Right cardiac atrium (tissue), 5 donors: ENCODE data around the gene DNAJC13. TPM values are rescaled to one million over a fixed set of nuclear protein-coding genes. Genes with fewer than 3 reads are reported as not detected.
A peak's percentile ranks its signal among the peaks of the same experiment; 100 is the strongest.
"Not testable (repeated sequence)": the region's sequence is repeated elsewhere in the genome, so short reads cannot be mapped to it uniquely, and the experiment has no call there.

Experiments used
- ATAC-seq, 2 donors: fragments of 200-7000 bp; cut with Tn5 transposase; one replicate each; pipeline versions ENCODE4 v1.8.0 to v1.9.1; 2020; ENCODE audit warnings: moderate library complexity in 2 of 2, mild to moderate bottlenecking in 1 of 2
- DNase-seq, 3 donors: peaks; one replicate each; pipeline ENCODE4 v3.0.0-alpha.2; 2020
- H3K27ac ChIP-seq: one replicate; pipeline ENCODE4 v1.5.1; 2013; ENCODE audit warnings: mild to moderate bottlenecking, low read length, control low read depth, moderate library complexity
- H3K27me3 ChIP-seq: one replicate; pipeline ENCODE4 v1.6.1; 2013; ENCODE audit not compliant: control insufficient read depth, insufficient read depth
- H3K4me1 ChIP-seq: one replicate; pipeline ENCODE4 v1.6.1; 2013; ENCODE audit warnings: low read length; ENCODE audit not compliant: control insufficient read depth, insufficient read depth
- H3K4me3 ChIP-seq: one replicate; pipeline ENCODE4 v1.5.1; 2013; ENCODE audit warnings: low read length, control low read depth
- H3K9me3 ChIP-seq: one replicate; pipeline ENCODE4 v1.6.1; 2013; ENCODE audit warnings: low read length; ENCODE audit not compliant: control insufficient read depth
- WGBS: extraction: QIAGEN DNeasy Blood & Tissue Kit; methylation state at CpG from one replicate; pipeline ENCODE4 v1.1.7; 2013; 5-methylcytosine and 5-hydroxymethylcytosine counted together
- intact Hi-C, 4 donors: fragments of 100-400 bp; cut with DNase I; formaldehyde crosslinking; loops; one replicate each; pipeline versions ENCODE4 v1.11.0 to v1.14.0; 2022 to 2023
- polyA plus RNA-seq: library from polyadenylated mRNA; stranded (reverse); fragments of 200-250 nt; gene quantifications from one replicate; pipeline ENCODE4 v1.2.3, GENCODE V29; 2013
- total RNA-seq, 4 donors: library from RNA; stranded (reverse); fragmentation: NEBNext Ultra II Directional; extraction: Animal tissue kit (Norgen Biotek cat#: 25700); gene quantifications; one replicate each; pipeline ENCODE4 v1.2.1, GENCODE V29; 2021
- donor health status: healthy with polysubstance abuse.
- donor health status: DM: no; HTN: yes; CAD: no.
- donor health status: DM: no; HTN: no; CAD: no.
- donor health status: DM: no; HTN: yes; CAD: no; lungs with severe emphysema.
- donor health status: DM: yes; HTN: yes; CAD: no.

DNAJC13 gene
- total and polyA plus RNA-seq, 5 donors: 9.3 to 32.4 (median 30.2) TPM

- intact Hi-C loops: no loop called here
- ATAC-seq (no peak), DNase-seq (no peak)
- Histone ChIP-seq H3K27me3 (no peaks in the 10 kb centered on the region), H3K4me3 (no peak overlapping the region), H3K4me1 (no peaks in the 10 kb centered on the region), H3K9me3 (no peaks in the 10 kb centered on the region), H3K27ac (no peak overlapping the region)
These were observed 34.6 kb upstream of the DNAJC13 start for GRCh38 chr3:132382688-132383194.

- DNase-seq (no peak), ATAC-seq (no peak)
- Histone ChIP-seq H3K9me3 (no peaks in the 10 kb centered on the region), H3K4me1 (no peaks in the 10 kb centered on the region), H3K27ac (no peak overlapping the region), H3K4me3 (no peak overlapping the region), H3K27me3 (no peaks in the 10 kb centered on the region)
- intact Hi-C loops: no loop called here
- WGBS: 86% methylated on average over 8 of the region's 8 CpGs
These were observed 31.0 kb upstream of the DNAJC13 start for GRCh38 chr3:132386259-132386658.

GRCh38 chr3:132392675-132393074, 24.6 kb upstream of the DNAJC13 start:
- DNase-seq, H3K4me3 ChIP-seq, H3K4me1 ChIP-seq, ATAC-seq, intact Hi-C loops, H3K27me3 ChIP-seq, H3K9me3 ChIP-seq, H3K27ac ChIP-seq: not testable (repeated sequence)
- WGBS: 88% methylated on average over 1 of the region's 1 CpG

DNA sequence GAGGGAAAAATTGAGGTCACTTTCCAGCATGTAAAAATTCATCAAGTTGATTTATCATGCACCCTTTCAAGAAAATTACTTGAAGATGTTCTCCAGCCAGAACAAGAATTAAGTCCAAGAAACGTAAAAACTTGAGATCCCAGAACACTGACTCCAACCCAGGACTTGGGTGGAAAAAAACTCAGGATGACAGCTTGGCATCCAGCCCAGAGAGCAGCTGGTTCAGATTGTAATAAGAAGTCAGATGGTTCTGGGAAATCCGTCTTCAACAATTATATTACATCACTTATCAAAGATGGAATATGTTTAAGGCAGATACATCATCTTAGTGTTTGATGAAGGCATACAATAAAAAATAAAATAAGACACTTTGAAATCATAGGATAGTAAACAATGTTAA, 23.0 kb upstream of the DNAJC13 start:
- 17% methylated on average over 2 of the region's 2 CpGs for WGBS
- no peaks in the 10 kb centered on the region for H3K4me1 ChIP-seq
- H3K9me3 ChIP-seq: no peaks in the 10 kb centered on the region
- DNase-seq (peak; percentile 54 to 78 (median 60)), ATAC-seq (no peak)
- no peaks in the 10 kb centered on the region for H3K27me3 ChIP-seq
- H3K4me3 ChIP-seq: no peak overlapping the region
- intact Hi-C loops: no loop called here
- H3K27ac ChIP-seq: no peak overlapping the region

GRCh38 chr3:132395126-132395525, 22.2 kb upstream of the DNAJC13 start:
- intact Hi-C loops: loop anchor here in 2 of 4 donors (5.0 kb wide), 2 partner anchors 43 to 138 kb away; no protein-coding TSS in a partner anchor
- Histone ChIP-seq H3K9me3 (no peaks in the 10 kb centered on the region), H3K27ac (no peak overlapping the region), H3K27me3 (no peaks in the 10 kb centered on the region), H3K4me3 (no peak overlapping the region), H3K4me1 (no peaks in the 10 kb centered on the region)
- peak in 1 of 3 donors; percentile 31 for DNase-seq
- whole genome bisulfite sequencing: 73% methylated on average over 1 of the region's 1 CpG
- no peak for ATAC-seq

DNA sequence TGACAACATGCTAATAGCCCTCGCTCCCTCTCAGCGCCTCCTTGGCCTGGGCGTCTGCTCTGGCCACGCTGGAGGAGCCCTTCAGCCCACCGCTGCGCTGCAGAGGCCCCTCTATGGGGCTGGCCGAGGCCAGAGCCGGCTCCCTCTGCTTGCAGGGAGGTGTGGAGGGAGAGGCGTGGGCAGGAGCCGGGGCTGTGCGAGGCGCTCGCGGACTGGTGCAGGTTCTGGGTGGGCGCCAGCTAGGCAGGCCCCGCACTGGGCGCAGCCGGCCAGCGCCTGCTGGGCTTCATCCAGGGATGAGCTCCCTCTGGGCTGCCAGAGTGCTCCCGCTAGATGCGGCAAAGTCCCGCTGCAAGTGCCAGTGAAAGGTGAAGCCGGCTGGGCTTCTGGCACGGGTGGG, 21.0 kb upstream of the DNAJC13 start:
- intact Hi-C loops: loop anchor here in 2 of 4 donors (5.0 kb wide), 2 partner anchors 44 to 139 kb away; no protein-coding TSS in a partner anchor
- ATAC-seq (peak; percentile 23 to 29), DNase-seq (peak in 2 of 3 donors; percentile 18 to 48)
- Histone ChIP-seq H3K27me3 (no peaks in the 10 kb centered on the region), H3K4me1 (no peaks in the 10 kb centered on the region), H3K4me3 (no peak overlapping the region), H3K9me3 (no peaks in the 10 kb centered on the region), H3K27ac (no peak overlapping the region)
- 97% methylated on average over 24 of the region's 24 CpGs for WGBS

- not testable (repeated sequence) for H3K4me3 ChIP-seq, H3K9me3 ChIP-seq, ATAC-seq, H3K4me1 ChIP-seq, DNase-seq, H3K27ac ChIP-seq, H3K27me3 ChIP-seq
- WGBS: 94% methylated on average over 8 of the region's 8 CpGs
- intact Hi-C loops: loop anchor here in 2 of 4 donors (5.0 kb wide), 2 partner anchors 44 to 139 kb away; no protein-coding TSS in a partner anchor
These were observed 20.5 kb upstream of the DNAJC13 start for GRCh38 chr3:132396776-132397175.

DNA sequence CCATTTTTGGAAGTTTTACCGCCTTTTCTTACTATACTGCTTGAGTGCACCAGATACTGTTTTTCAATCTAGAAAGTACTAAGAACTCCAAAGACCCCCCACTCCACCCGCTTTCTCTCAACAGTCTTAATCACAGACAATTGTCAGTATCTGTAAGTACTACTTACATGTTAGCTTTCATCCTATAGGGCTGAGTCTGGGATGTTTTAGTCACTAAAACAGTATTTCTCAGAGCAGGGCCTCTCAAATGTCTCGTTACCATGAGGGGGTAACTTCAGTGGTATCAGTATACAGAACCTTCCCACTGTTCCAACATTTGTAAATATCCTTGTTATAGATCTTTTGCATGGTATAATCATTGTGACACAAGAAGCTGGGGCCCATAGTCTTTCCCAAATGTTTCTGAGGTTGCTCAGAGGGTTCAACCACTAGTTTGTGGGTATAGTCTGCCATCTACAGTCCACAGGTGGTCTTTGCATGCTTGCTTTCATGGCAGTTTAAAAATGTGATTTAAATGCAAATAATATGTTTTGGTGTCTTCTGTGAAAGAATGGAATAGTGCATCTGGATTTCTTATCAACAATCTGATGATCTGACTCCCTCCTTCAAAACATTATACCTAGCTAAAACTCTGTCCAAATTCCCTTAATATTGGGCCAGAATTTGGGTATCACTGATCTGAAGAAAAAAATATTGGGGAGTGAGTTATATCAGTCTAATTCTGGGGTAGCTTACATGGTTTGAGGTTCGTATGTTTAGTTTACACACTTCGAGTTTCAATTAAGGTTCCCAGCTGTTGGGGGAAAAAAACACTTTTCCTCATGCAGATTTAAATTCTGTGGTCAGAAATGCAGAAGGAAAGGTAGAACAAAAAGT, 18.0 kb upstream of the DNAJC13 start:
- peak; percentile 55 to 75 for ATAC-seq
- Histone ChIP-seq H3K27ac (no peak overlapping the region), H3K9me3 (no peaks in the 10 kb centered on the region), H3K4me1 (no peaks in the 10 kb centered on the region), H3K4me3 (no peak overlapping the region), H3K27me3 (no peaks in the 10 kb centered on the region)
- WGBS: 69% methylated on average over 5 of the region's 5 CpGs
- no peak for DNase-seq
- intact Hi-C loops: loop anchor here in 2 of 4 donors (5.0 kb wide), 2 partner anchors 47 to 142 kb away; no protein-coding TSS in a partner anchor

DNA sequence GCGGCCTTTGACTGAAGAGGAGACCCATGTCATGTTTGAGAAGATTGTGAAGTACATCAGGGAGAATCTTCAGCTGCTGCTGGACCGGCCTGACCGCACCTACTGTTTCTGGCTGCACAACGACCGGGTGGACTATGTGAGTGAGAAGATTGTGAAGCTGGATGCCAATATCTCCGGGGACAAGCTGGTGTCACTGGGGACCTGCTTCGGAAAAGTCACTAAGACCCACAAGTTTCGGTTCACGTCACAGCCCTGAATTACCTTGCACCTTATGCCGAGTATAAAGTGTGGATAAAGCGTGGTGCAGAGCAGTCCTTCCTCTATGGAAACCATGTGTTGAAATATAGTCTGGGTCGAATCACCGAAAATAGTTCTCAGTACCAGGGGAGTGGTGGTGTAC, 16.0 kb upstream of the DNAJC13 start:
- H3K27ac ChIP-seq: no peak overlapping the region
- H3K9me3 ChIP-seq: no peaks in the 10 kb centered on the region
- H3K27me3 ChIP-seq: no peaks in the 10 kb centered on the region
- DNase-seq (peak in 1 of 3 donors; percentile 30), ATAC-seq (no peak)
- intact Hi-C loops: loop anchor here in 2 of 4 donors (2.0 to 5.0 kb wide), 2 partner anchors 48 to 49 kb away; no protein-coding TSS in a partner anchor
- H3K4me3 ChIP-seq: no peak overlapping the region
- peaks cover 2% of the 10 kb centered on the region for H3K4me1 ChIP-seq
- 91% methylated on average over 13 of the region's 13 CpGs for WGBS

DNA sequence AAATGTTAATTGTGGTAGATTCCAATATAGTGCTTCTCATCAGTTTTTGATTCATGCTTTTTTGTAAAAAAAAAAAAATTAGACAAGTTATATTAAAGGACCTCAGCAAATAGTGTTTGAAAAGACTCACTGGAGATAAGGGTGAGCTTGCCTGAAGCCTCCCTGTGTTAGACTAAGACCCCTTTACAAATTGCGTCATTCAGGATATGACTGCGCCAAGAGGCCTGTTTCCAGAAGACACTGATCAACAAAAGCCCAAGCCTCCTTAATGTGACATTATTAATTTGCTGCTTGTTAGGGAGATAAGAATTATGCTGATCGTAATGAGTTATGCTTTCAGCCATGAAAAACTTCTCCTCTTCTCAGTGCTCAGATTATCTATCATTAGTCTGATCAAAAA, 13.0 kb upstream of the DNAJC13 start:
- H3K27ac ChIP-seq: no peak overlapping the region
- ATAC-seq: peak; percentile 52 to 74
- H3K4me3 ChIP-seq: no peak overlapping the region
- no peak for DNase-seq
- WGBS: 53% methylated on average over 3 of the region's 3 CpGs
- peaks cover 2% of the 10 kb centered on the region for H3K4me1 ChIP-seq
- H3K27me3 ChIP-seq: no peaks in the 10 kb centered on the region
- intact Hi-C loops: loop anchor here in 1 of 4 donors (5.0 kb wide), 1 partner anchor 52 kb away; no protein-coding TSS in a partner anchor
- H3K9me3 ChIP-seq: no peaks in the 10 kb centered on the region

- Histone ChIP-seq H3K27ac (no peak overlapping the region), H3K4me1 (peaks cover 2% of the 10 kb centered on the region), H3K27me3 (no peaks in the 10 kb centered on the region), H3K4me3 (no peak overlapping the region), H3K9me3 (no peaks in the 10 kb centered on the region)
- ATAC-seq (peak; percentile 80 to 82), DNase-seq (no peak)
- WGBS: 35% methylated on average over 1 of the region's 1 CpG
- intact Hi-C loops: no loop called here
These were observed 12.1 kb upstream of the DNAJC13 start for GRCh38 chr3:132405188-132405587.
